ENCODE results near the gene SEMA3F.

SEMA3F gene

DNA sequence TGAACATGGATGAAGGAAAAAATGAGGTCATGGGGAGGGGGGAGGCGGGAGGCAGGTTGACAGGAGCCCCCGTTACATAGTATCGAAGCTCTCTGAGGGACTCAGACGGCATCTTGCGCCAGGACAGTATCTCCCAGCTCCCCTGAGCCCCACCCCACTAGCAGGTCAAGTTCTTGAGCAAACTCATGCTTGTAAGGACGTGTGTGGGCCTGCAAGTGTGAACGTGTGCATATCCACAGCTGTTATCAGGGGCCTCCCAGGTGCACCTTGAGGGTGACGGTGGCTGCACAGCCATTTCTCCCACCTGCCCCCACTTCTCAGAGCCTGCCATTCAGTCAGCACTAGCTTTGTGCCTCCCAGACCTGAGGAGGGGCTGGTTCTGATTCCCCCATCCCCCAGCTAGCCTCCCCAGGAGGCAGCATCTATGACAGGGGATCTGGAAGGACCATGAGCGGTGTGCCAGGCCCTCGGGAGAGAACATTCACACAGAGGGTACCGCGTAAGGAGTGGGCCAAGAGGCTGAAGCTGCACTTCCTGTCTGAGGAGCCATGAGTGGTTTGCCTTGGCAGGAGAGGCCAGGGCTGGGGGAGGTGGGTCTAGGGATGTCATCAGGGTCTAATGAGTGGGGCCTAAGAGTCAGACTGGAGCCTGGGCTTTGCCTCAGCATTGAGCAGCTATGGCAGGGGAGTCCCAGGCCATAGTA is 2.9 kb downstream of the SEMA3F start:
- peak; percentile 50 for DNase-seq

DNA sequence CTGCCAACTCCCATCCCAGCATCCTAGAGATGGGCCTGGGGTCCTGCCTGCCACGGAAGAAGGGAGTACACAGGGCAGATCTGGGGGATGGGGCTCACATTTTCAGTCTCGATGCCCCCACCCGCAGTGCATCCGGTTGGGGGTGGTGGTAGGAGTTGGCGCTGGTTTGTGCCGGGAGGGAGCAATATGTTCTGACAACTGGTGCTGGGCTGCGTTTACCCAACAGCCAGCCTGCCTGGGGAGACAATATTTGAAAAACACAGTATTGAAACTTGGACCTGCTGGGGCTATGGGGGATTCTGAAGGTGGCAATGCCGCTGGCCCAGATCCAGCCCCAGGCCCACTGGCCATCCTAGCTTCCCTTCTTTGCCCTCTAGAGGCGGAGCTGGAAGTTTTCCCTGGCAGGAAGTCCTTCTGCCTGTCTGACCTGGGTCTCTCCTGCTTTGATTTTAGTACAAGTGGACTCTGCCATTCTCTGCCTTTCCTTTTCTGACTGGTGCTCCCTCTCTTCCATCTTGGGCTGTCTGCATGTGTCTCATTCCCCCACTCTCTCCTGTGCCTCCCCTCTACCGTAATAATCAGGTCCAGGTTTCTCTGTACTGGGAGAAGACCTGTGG is 3.5 kb downstream of the SEMA3F start:
- DNase-seq, result no peak

DNA sequence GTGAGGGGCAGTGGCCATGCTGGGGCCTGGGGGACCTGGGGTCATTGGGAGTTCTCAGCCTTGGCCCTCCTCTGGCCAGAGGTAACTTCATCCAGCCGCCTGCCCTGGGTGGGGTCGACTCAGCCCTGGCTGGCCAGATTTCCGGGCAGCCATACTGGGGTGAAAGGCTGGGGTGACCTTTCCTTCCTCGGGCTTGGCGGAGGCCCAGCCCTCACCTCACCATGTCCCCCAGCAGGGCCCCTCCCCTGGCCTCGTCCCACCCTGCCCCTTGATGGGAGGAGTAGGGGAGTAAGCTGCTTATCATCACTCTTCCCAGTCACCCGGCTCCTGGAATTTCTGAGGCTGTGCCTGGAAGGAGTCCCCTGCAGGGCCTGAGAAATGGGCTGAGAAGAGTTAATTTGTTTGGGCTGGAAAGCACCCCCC is 5.4 kb downstream of the SEMA3F start:
- DNase-seq, result no peak

DNA sequence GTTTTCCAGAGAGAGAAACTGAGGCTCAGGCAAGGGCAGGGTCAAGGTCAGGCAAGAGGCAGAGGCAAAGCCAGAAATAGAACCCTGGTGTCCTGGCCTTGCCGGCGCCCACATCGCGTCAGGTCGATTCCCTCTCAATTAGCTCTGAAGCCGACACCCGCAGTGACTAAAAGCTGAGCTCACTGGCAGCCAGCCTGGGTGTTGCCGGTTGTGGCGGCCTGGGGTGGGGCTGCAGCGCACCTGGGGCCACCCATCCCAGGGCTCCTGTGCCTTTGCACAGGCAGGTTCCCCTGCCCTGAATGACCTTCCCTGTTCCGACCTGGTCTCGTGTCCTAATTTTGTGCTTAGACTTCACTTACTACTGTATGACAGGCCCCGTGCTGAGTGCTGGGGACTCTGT is 6.2 kb downstream of the SEMA3F start:
- DNase-seq, result no peak

DNA sequence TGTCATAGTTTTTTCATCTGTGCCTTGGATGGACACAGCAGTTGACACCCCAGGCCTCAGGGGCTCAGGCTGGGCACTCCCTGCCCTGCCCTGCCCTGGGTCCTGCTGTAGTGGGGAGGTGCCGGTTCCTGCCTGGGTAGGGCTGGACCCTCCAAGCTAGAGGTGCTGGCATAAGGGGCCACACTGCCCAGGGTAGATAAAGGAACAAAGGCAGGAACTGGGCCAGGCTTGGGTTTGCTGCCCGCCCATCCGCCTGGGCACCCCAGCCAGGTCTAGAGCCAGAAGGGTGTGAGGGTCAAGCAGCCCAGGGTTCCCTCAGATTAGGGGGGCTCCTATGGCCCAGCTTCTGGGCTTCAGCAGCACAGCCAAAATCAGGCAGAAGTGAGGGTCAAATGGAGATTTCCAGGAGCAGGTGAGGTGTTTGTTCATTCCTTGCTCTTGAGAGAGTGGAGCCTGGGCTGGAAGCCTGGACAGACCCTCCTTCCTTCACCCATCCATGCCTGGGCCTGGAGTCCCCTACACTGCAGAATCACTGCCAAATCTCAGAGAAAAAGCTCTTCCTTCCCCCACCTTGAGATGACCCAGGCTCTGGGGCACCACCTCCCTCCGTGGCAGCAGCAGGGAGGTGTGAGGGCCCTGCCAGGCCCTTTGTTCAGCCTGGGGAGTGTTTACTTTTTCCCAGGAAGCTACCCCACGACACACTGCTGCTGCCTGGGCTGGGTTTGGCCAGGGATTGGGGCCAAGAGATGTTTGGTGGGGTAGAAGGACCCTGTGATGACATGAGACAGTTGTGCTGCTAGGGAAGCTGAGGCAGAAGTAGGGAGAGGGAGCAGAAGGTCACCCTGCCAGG is 7.1 kb downstream of the SEMA3F start:
- DNase-seq, result no peak

DNA sequence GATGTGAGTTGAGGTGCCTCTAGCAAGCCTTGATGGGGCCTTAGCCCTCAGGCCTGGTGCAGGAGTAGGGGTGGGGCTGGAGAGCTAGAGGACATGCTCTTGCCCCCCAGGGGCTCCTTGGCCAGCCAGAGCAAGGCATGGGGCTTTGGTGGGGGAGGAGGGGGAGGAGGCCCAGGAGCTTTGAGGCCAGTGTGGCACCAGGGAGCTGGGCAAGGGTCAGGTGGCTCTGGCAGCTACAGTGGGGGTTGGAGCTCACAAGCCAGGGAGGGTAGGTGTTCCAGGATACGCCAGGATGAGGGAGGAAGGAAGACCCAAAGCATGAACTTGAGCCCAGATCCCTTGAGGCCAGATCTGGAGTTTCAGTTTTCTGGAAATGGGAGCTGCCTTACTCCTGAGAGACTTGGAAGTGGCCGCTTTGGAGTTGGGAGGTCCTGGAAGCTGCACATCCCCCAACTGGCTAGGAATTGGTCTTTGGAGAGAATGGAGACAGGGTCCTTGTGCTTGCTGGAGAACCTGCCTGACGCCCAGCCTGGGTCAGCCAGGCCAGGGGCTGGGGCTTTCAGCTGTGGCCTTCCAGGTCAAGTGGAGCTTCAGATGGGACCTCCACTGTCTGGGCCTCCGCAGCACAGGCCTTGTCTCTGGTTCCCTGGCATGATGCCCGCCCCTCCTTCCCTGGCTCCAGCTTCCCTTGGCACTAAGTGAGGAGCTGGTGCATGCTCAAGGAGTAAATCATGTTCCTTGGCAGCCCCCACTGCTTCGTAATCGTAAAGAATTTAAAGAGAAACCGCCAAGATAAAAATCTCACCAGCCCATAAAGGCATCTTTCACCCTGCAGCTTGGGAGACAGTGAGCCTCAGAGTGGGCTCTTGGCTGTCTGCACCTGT is 8.7 kb downstream of the SEMA3F start:
- no peak for DNase-seq

DNA sequence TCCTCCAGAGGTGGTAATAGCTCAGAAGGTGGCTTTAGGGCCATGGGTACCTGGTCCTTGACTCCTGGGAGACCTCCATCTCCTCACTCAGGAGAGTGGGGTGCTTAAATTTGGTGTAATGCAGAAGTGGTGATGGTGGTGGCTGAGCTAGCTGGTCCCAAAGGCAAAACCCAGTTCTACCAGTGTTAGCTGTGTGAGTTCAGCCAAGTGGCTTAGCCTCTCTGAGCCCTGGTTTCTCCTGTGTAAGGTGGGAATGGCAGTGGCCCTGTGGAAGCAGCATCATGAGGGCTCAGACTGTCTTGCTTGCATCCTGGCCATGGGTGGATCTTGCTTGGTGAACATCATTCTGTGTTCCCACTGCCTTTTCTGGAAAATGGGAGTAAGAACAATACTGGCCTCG is 9.4 kb downstream of the SEMA3F start:
- no peak for DNase-seq

DNA sequence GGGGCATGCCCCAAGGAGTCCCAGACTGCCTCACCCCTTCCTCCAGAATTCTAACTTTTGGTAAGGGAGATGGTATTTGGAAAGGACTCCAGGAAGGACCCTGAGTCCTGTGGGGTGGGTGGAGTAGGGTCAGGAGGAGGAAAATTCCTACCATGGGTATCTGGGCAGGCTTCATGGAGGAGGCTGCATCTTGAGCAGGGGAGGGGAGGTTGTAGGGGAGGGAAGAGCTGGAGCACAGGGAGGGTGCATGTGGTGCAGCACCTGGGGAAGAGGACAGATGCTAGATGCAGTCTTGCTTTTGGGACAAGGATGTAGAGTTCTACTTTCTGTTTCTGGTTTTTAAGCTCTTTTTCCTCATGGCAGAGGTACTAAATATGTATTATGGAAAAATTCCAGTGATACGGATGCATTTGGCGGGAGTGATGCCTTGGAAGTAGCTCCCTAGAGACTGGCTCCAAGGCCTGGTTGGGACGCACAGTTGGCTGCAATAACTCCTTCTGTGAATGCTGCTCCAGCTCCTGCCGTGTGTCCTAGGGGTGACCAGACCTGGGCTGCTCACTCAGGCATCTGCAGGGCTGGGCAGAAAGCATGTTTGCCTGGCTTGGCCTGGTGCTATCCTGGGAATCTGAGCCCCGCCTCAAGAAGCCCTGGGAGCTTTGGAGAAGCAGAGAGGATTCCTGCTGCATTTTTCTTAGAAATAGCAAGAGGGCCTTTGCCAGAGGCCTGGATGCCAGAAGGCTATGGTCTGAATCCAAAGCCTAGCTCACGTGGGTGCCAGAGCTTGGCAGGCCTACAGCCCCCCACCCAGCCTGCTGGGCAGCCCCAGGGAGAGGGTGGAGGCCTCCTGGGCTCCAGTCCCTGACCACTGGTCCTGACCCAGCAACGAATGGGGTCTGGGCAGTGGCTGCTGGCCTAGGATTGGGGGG is 10.1 kb downstream of the SEMA3F start:
- no peak for DNase-seq

DNA sequence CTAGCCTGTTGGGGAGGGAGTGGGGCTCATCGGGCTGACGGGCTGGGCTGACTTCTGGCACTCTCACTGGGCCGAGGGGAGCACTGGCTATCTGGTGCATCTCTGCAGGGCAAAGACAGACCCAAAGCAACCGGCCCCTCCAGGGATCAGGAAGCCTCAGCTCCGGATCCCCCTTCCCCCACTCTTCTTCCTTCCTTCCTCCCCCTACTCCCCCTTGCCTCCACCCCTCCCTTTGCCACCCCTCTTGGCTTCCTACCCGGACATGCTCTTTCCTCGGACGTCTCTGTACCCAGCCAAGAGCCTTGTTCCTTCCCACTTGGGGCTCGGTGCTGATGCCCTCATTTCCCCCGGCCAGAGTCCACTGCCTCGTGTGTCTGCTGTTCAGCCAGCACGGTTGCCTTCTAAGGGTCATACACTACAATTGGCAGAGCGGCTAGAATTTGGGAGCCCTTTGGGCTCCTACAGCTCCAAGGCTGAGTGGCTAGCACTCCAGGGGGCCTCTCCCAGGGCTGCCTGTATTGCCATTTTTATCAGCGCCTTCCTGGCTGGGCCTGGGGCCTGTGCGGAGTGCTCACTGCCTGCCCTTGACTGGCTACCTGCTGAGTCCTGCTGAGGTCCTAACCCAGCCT is 10.9 kb downstream of the SEMA3F start:
- DNase-seq, result no peak

DNA sequence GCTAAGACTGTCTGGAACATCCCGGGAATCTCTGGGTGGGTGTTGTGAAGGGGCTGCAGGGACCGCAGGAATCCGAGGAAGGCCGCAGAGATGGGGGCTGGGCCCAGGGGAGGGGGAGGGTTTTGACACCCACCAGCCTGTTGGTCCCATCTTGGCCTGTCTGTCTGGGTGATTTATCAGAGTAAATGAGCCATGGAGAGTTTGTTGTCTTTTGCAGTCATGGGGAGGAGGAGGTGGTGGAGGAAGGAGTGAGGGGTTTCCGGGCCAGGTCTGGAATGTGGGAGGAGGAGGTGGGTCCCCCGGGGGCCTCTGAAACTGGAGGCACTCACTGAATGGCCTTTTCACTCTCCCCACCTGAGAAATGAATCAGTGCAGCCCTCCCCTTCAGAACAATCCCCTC is 11.5 kb downstream of the SEMA3F start:
- DNase-seq, result no peak

DNA sequence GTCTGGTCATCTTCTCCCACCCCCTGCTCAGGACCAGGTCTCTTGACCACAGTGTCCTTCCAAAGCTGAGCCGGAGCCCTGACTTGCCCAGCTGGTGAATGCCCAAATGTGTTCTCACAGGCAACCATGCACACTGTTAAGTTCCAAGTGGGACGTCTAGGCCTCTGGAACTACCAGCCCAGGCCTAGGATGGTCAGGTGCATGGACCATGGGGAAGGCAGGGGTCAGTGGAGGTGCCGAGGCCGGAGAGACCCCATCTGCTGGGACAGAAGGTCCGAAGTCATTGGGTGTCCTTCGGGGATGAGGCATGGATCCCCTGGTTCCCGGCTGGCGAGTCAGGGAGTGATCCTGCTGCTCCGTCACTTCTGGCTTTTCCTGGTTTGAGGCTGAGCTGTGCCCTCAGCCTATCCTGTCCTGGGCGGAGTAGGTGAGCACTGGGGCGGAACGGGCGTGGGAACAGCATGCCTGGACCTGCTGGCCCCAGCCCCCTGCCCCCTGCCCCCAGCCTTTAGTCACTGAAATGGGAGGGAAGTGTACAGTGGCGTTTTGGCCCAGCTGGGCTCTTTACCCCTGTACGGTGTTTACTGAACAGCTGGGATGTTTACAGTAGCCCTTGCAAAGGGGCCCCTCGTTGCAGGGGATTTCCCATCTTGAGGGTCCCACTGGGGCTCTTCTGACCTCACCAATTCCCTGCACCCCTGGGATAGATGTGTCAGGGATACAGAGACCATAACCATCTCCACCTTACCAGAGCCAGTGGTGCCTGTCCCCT is 12.1 kb downstream of the SEMA3F start:
- DNase-seq, result no peak

- DNase-seq, result no peak
Measured at GRCh38 chr3:50167841-50168209, 12.7 kb downstream of the SEMA3F start.

GRCh38 chr3:50168388-50168787 is 13.3 kb downstream of the SEMA3F start:
- DNase-seq, result no peak

DNA sequence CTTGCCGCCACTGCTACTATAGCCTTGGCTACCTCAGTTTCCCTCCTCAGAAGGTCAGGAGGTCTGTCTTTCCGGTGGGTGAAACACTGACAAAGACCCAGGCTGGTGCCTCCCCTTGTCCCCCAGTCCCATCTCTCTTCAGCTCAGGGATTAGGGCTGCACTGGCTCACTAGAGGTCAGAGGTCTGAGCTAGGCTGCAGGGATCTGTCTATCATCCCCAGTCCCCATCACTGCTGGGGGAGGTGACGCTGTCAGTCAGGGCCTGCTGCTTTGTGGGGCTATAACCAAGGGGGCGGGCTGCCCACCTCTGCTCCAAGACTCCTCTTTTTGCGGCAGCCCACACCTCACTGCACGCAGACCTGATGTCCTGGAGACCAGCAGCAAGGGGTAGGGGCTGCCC is 13.7 kb downstream of the SEMA3F start:
- no peak for DNase-seq

DNA sequence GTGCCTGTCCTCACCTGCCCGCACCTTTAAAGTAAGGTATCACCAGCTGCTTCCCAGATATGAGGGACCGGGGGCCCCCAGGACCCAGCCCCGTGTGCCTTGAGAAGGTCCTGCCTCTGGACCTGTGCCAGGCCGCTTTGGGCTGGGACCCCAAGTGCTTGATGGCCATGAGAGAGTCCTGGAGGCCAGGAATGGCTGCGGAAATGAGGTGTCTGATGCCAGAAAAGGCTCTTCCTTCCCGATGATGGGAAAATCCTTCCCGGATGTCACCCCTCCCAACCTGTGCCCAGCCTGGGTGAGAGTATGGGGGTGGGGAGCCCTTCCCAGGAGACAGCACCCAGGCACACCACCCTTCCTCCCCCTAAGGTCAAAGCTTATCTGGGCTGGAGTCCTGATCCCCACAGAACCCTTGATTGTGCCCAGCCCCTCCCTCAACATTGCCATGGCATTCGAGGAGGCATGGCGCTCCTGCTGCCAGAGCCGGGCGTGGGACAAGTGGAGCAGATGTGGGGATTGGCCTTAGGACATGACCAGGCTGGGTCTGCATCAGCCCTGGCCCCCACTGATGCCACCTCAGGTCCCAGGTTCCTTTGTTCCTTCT is 14.2 kb downstream of the SEMA3F start:
- no peak for DNase-seq

- DNase-seq, result no peak
Measured at GRCh38 chr3:50169858-50170257, 14.7 kb downstream of the SEMA3F start.

GRCh38 chr3:50170689-50171088 is 15.6 kb downstream of the SEMA3F start:
- DNase-seq, result no peak

DNA sequence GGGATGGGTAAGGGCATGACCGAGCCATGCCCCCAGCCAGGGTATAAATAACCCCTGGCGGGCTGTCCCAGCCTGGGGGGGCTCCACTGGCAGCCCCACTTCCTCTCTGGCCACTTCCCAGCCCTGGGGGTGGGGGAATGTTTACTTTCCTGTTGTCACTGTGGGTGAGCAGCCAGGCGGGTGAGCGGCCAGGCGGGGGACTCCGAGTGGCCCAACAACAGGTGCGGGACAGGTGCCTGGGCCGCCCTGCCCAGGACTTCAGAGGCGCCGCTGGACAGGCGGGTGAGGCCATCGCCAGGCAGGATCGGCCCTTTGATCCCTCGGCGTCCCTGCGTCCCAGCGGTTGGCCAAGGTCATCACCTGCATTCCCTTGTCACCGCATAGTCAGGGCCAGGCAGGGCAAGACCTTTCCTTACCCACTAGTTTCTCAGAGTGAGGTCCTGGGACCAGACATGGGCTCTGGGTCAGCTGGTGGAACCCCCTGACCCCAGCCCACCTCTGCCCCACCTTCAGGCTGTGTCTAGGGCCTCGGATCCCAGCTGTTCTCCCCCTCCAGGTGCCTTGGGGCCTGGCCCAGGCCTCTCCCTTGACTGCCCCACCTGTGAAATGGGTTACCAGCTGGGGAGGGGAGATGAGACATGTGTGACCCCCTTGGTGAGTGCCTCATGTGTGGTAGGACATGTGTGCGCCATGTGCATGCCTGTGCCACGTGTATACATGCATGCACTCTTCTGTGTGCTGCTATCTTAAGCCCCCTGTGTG is 16.6 kb downstream of the SEMA3F start:
- DNase-seq, result no peak

DNA sequence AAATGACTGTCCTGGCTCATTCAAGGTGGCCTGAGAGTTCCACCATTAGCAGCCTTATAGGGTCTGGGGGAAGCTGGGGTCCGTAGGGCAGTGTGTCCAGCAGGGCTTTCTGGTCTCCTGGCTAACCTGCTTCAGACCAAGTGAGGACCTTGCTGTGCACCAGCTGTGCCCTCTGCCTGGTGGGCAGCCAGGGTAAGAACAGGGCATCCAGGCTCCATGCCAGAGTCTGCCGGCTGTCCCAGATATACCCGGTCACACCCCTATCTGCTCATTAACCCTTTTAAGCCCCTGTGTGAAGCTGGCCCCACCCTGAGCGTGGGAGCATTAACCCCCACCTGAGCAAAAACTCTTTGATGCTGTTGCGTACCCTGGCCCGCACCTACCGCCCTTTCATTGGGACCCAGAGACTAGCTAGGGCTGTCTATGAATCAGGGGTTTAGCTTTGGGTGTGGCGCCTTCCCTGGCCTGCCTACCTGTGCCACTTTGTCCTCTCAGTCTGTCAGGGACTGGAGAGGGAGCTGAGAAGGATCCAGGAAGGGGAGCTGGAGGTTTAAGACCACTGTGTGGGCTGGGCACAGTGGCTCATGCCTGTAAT is 17.6 kb downstream of the SEMA3F start:
- no peak for DNase-seq

Data from NCI-H2171 (cell line).